Esophagus (tissue), 2 donors: ENCODE measurements around the gene ZDHHC5. TPM values are rescaled to one million over a fixed set of nuclear protein-coding genes. Genes with fewer than 3 reads are reported as not detected.

Experiments used
- H3K27ac ChIP-seq, 2 donors: one replicate each; pipeline ENCODE4 v1.5.1; 2013; ENCODE audit warnings: low read depth in 2 of 2, mild to moderate bottlenecking in 2 of 2, inconsistent platforms in 1 of 2, low read length in 1 of 2, moderate library complexity in 1 of 2
- H3K27me3 ChIP-seq, 2 donors: one replicate each; pipeline ENCODE4 v1.6.1; 2013; ENCODE audit warnings: low read length in 2 of 2, control low read depth in 1 of 2, mild to moderate bottlenecking in 1 of 2; ENCODE audit not compliant: insufficient read depth in 2 of 2, control insufficient read depth in 1 of 2
- H3K36me3 ChIP-seq, 2 donors: one replicate each; pipeline ENCODE4 v1.6.1; 2013; ENCODE audit warnings: low read length in 1 of 2; ENCODE audit not compliant: control insufficient read depth in 2 of 2, insufficient read depth in 2 of 2
- H3K4me1 ChIP-seq, 2 donors: one replicate each; pipeline ENCODE4 v1.6.1; 2013; ENCODE audit warnings: low read length in 1 of 2; ENCODE audit not compliant: control insufficient read depth in 2 of 2, insufficient read depth in 2 of 2
- H3K4me3 ChIP-seq, 2 donors: one replicate each; pipeline ENCODE4 v1.5.1; 2013; ENCODE audit warnings: low read length in 2 of 2, mild to moderate bottlenecking in 2 of 2, low read depth in 1 of 2, moderate library complexity in 1 of 2
- H3K9me3 ChIP-seq, 2 donors: one replicate each; pipeline ENCODE4 v1.6.1; 2013; ENCODE audit warnings: mild to moderate bottlenecking in 2 of 2, low read depth in 1 of 2, low read length in 1 of 2, moderate library complexity in 1 of 2; ENCODE audit not compliant: control insufficient read depth in 2 of 2, insufficient read depth in 1 of 2
- WGBS, 2 donors: extraction: QIAGEN DNeasy Blood & Tissue Kit; methylation state at CpG; one replicate each; pipeline ENCODE4 v1.1.7; 2013; 5-methylcytosine and 5-hydroxymethylcytosine counted together
- polyA plus RNA-seq, 2 donors: library from polyadenylated mRNA; stranded (reverse); fragments of 200-250 nt; gene quantifications; one replicate each; pipeline ENCODE4 v1.2.3, GENCODE V29; 2013
- donor health status: healthy with polysubstance abuse.
- donor health status: Bipolar disorder and iron deficiency.

ZDHHC5 gene
- polyA plus RNA-seq, 2 donors = 57.4 to 59.7 TPM

- no peaks in the 10 kb centered on the region for H3K9me3 ChIP-seq
- no peaks in the 10 kb centered on the region for H3K36me3 ChIP-seq
- WGBS, 2 donors = 73 to 74% methylated on average over 6 of the region's 6 CpGs
- peaks cover 3 to 8% of the 10 kb centered on the region in 2 donors for H3K4me1 ChIP-seq
- no peak overlapping the region for H3K27ac ChIP-seq
- no peaks in the 10 kb centered on the region for H3K27me3 ChIP-seq
- H3K4me3 ChIP-seq = no peak overlapping the region
Observed at GRCh38 chr11:57633394-57634070, 34.4 kb upstream of the ZDHHC5 start.

- no peak overlapping the region for H3K27ac ChIP-seq
- H3K27me3 ChIP-seq = no peaks in the 10 kb centered on the region
- peaks cover 7 to 14% of the 10 kb centered on the region in 2 donors for H3K4me1 ChIP-seq
- H3K9me3 ChIP-seq = no peaks in the 10 kb centered on the region
- no peaks in the 10 kb centered on the region for H3K36me3 ChIP-seq
- H3K4me3 ChIP-seq = no peak overlapping the region
Observed at GRCh38 chr11:57634311-57634710, 33.6 kb upstream of the ZDHHC5 start.

- H3K4me1 ChIP-seq = peaks cover 8 to 19% of the 10 kb centered on the region in 2 donors
- no peak overlapping the region for H3K27ac ChIP-seq
- WGBS, 2 donors = 81 to 82% methylated on average over 8 of the region's 8 CpGs
- H3K9me3 ChIP-seq = no peaks in the 10 kb centered on the region
- no peaks in the 10 kb centered on the region for H3K36me3 ChIP-seq
- H3K4me3 ChIP-seq = no peak overlapping the region
- H3K27me3 ChIP-seq = no peaks in the 10 kb centered on the region
Observed at GRCh38 chr11:57635246-57635645, 32.7 kb upstream of the ZDHHC5 start.

GRCh38 chr11:57637626-57638004 lies 30.3 kb upstream of the ZDHHC5 start:
- Histone ChIP-seq H3K9me3 (no peaks in the 10 kb centered on the region), H3K4me3 (peak overlapping the region; percentile 57 to 65), H3K4me1 (peaks cover 8 to 19% of the 10 kb centered on the region in 2 donors), H3K27me3 (no peaks in the 10 kb centered on the region), H3K27ac (peak overlapping the region; percentile 11 to 19), H3K36me3 (no peaks in the 10 kb centered on the region)
- 23 to 29% methylated on average over 18 of the region's 18 CpGs for WGBS, 2 donors

GRCh38 chr11:57638005-57638781 lies 29.7 kb upstream of the ZDHHC5 start:
- Histone ChIP-seq H3K4me1 (peaks cover 8 to 19% of the 10 kb centered on the region in 2 donors), H3K36me3 (no peaks in the 10 kb centered on the region), H3K27me3 (no peaks in the 10 kb centered on the region), H3K27ac (peak overlapping the region; percentile 51 to 52), H3K4me3 (peak overlapping the region; percentile 57 to 65), H3K9me3 (no peaks in the 10 kb centered on the region)
- WGBS, 2 donors = 1 to 3% methylated on average over 46 to 47 of the region's 47 CpGs

GRCh38 chr11:57638811-57639320 lies 29.0 kb upstream of the ZDHHC5 start:
- peak overlapping the region in 1 of 2 donors; percentile 52 for H3K27ac ChIP-seq
- 2 to 3% methylated on average over 19 of the region's 19 CpGs for WGBS, 2 donors

GRCh38 chr11:57639321-57640067 lies 28.4 kb upstream of the ZDHHC5 start:
- H3K36me3 ChIP-seq = no peaks in the 10 kb centered on the region
- peak overlapping the region; percentile 57 to 65 for H3K4me3 ChIP-seq
- H3K27ac ChIP-seq = no peak overlapping the region
- no peaks in the 10 kb centered on the region for H3K9me3 ChIP-seq
- H3K4me1 ChIP-seq = peaks cover 10 to 19% of the 10 kb centered on the region in 2 donors
- H3K27me3 ChIP-seq = no peaks in the 10 kb centered on the region
- 12 to 23% methylated on average over 13 to 15 of the region's 15 CpGs for WGBS, 2 donors

More at GRCh38 chr11:57638811-57639320, 29.0 kb upstream of the ZDHHC5 start:
- Histone ChIP-seq H3K36me3 (no peaks in the 10 kb centered on the region), H3K4me3 (peak overlapping the region; percentile 57 to 65), H3K4me1 (peaks cover 8 to 19% of the 10 kb centered on the region in 2 donors), H3K27me3 (no peaks in the 10 kb centered on the region), H3K9me3 (no peaks in the 10 kb centered on the region)

- no peak overlapping the region for H3K4me3 ChIP-seq
- H3K27ac ChIP-seq = no peak overlapping the region
- no peaks in the 10 kb centered on the region for H3K36me3 ChIP-seq
- peaks cover 11 to 19% of the 10 kb centered on the region in 2 donors for H3K4me1 ChIP-seq
- no peaks in the 10 kb centered on the region for H3K27me3 ChIP-seq
- no peaks in the 10 kb centered on the region for H3K9me3 ChIP-seq
- 56 to 65% methylated on average over 9 of the region's 9 CpGs for WGBS, 2 donors
Observed at GRCh38 chr11:57640068-57640800, 27.7 kb upstream of the ZDHHC5 start.
